ENCODE results near the gene BST2.

DNA sequence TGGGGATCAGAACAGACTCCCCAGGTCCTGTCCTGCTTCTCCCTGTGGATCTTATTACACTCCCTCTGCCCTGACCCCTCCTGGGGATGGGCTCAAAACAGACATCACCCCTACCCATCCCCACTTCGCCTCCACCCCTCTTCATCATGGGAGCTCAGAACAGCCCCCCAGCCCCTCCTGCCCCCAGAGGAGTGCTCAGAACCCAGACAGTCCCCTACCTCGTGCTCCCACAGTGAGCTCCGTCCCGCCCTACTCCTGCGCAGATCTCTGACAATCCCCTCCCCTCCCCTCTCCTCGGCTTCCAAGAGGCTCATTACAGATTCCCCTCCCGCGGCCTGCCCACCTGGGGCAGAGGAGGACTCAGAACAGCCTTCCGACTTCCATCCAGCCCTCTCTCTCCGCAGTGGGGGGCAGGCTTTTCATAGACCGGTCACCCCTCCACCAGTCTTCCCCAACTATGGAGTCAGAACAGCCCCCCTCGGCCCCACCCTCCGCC, 49.2 kb upstream of the BST2 start:
- TF ChIP-seq EZH2phosphoT487 (IDR thresholded peaks at IDR 0.05; ENCODE audit: low read length) (no peak), CTCF (IDR thresholded peaks at IDR 0.05; ENCODE audit: low read length) (no peak), EZH2 (optimal IDR thresholded peaks at IDR 0.05; ENCODE audit: low read depth, low read length) (no peak)
